IMR-90 (cell line): ENCODE data around the gene SPAG8. TPM values are rescaled to one million over a fixed set of nuclear protein-coding genes. Genes with fewer than 3 reads are reported as not detected.
A peak's percentile ranks its signal among the peaks of the same experiment; 100 is the strongest.

Experiments
- ATAC-seq: fragments of 200-7000 bp; cut with Tn5 transposase; 2 replicates; pipeline ENCODE4 v1.9.1; 2020; ENCODE audit warnings: low read depth, mild to moderate bottlenecking, moderate library complexity
- BruUV-seq: library from RNA; stranded (reverse); fragments of 400-500 nt; replicated peaks from 2 replicates; lab custom pipeline; 2021; lab: Mats Ljungman, UMichigan
- CTCF ChIA-PET: fragments of 300-600 bp; formaldehyde crosslinking; extraction: SDS; loops from one replicate; lab custom pipeline; 2021; ENCODE audit warnings: antibody characterized with exemption; lab: Yijun Ruan, JAX
- POLR2A ChIA-PET: fragments of 300-600 bp; sonication (Branson Sonifier 250); formaldehyde crosslinking; loops from one replicate; lab custom pipeline; 2022; ENCODE audit warnings: antibody characterized with exemption; ENCODE audit not compliant: unreplicated experiment; lab: Charles Lee
- DNase-seq: peaks from one replicate; pipeline ENCODE4 v3.0.0; 2013
- H2AFZ ChIP-seq: replicated peaks from 2 replicates; pipeline ENCODE3; 2013; ENCODE audit warnings: low read length, mild to moderate bottlenecking; ENCODE audit not compliant: poor library complexity
- H2AK5ac ChIP-seq: 2 replicates; pipeline ENCODE4 v1.6.1; 2013; ENCODE audit warnings: low read depth, low read length, inconsistent platforms
- H2AK9ac ChIP-seq: replicated peaks from 2 replicates; pipeline ENCODE3; 2013; ENCODE audit warnings: mild to moderate bottlenecking, low read depth, low read length, moderate library complexity; ENCODE audit not compliant: poor library complexity
- H2BK120ac ChIP-seq: 2 replicates; pipeline ENCODE4 v1.6.1; 2013; ENCODE audit warnings: low read depth, low read length, inconsistent platforms
- H2BK15ac ChIP-seq: 3 replicates; pipeline ENCODE4 v1.6.1; 2013; ENCODE audit warnings: low read depth, low read length, inconsistent platforms
- H2BK20ac ChIP-seq: 2 replicates; pipeline ENCODE4 v1.6.1; 2013; ENCODE audit warnings: low read depth, mild to moderate bottlenecking, inconsistent platforms, low read length, moderate library complexity
- H2BK5ac ChIP-seq: 2 replicates; pipeline ENCODE4 v1.6.1; 2013; ENCODE audit warnings: mild to moderate bottlenecking, low read depth, low read length, inconsistent platforms; ENCODE audit not compliant: poor library complexity, severe bottlenecking
- H3K14ac ChIP-seq: replicated peaks from 2 replicates; pipeline ENCODE4 v1.6.1; 2013; ENCODE audit warnings: low read depth, low read length, inconsistent platforms
- H3K18ac ChIP-seq: 2 replicates; pipeline ENCODE4 v1.6.1; 2013; ENCODE audit warnings: low read depth, low read length, control low read depth
- H3K23ac ChIP-seq: 2 replicates; pipeline ENCODE4 v1.6.1; 2013; ENCODE audit warnings: low read depth, low read length, inconsistent platforms
- H3K27ac ChIP-seq: 2 replicates; pipeline ENCODE4 v1.5.1; 2013; ENCODE audit warnings: mild to moderate bottlenecking, control low read depth, low read length; ENCODE audit not compliant: insufficient read depth
- H3K27me3 ChIP-seq: 2 replicates; pipeline ENCODE4 v1.6.1; 2013; ENCODE audit warnings: low read length; ENCODE audit not compliant: control insufficient read depth, insufficient read depth
- H3K36me3 ChIP-seq: 2 replicates; pipeline ENCODE4 v1.6.1; 2013; ENCODE audit warnings: low read length, mixed read lengths; ENCODE audit not compliant: control insufficient read depth, insufficient read depth
- H3K4ac ChIP-seq: 2 replicates; pipeline ENCODE4 v1.6.1; 2013; ENCODE audit warnings: low read depth, low read length, inconsistent platforms
- H3K4me1 ChIP-seq: 2 replicates; pipeline ENCODE4 v1.6.1; 2013; ENCODE audit warnings: low read length, mixed read lengths; ENCODE audit not compliant: control insufficient read depth, insufficient read depth
- H3K4me2 ChIP-seq: 2 replicates; pipeline ENCODE4 v1.6.1; 2013; ENCODE audit warnings: low read depth, mild to moderate bottlenecking, control low read depth, low read length, moderate library complexity
- H3K4me3 ChIP-seq: 2 replicates; pipeline ENCODE4 v1.5.1; 2013; ENCODE audit warnings: low read depth, mild to moderate bottlenecking, control low read depth, low read length, moderate library complexity; ENCODE audit not compliant: insufficient read depth
- H3K56ac ChIP-seq: 2 replicates; pipeline ENCODE4 v1.6.1; 2013; ENCODE audit warnings: low read length, inconsistent platforms; ENCODE audit not compliant: insufficient read depth; ENCODE audit errors: extremely low read depth
- H3K79me1 ChIP-seq, 2 experiments: 2 replicates each; pipeline ENCODE4 v1.6.1; 2013; ENCODE audit warnings: low read length in 2 of 2, inconsistent platforms in 1 of 2, low read depth in 1 of 2
- H3K9ac ChIP-seq: 2 replicates; pipeline ENCODE4 v1.6.1; 2013; ENCODE audit warnings: low read depth, low read length, control low read depth
- H3K9me1 ChIP-seq: 2 replicates; pipeline ENCODE4 v1.6.1; 2013; ENCODE audit warnings: low read length, inconsistent platforms; ENCODE audit not compliant: insufficient read depth
- H3K9me3 ChIP-seq: 2 replicates; pipeline ENCODE4 v1.6.1; 2013; ENCODE audit warnings: low read length; ENCODE audit not compliant: control insufficient read depth, insufficient read depth
- H4K20me1 ChIP-seq: 2 replicates; pipeline ENCODE4 v1.6.1; 2013; ENCODE audit warnings: low read length, inconsistent platforms; ENCODE audit not compliant: insufficient read depth
- H4K5ac ChIP-seq: 2 replicates; pipeline ENCODE4 v1.6.1; 2013; ENCODE audit warnings: mild to moderate bottlenecking, low read depth, low read length, control low read depth
- H4K8ac ChIP-seq, 2 experiments: 2 replicates each; pipeline ENCODE4 v1.6.1; 2013; ENCODE audit warnings: low read depth in 2 of 2, low read length in 2 of 2, control low read depth in 1 of 2, inconsistent platforms in 1 of 2
- H4K91ac ChIP-seq: 2 replicates; pipeline ENCODE4 v1.6.1; 2013; ENCODE audit warnings: low read depth, low read length, inconsistent platforms; ENCODE audit not compliant: insufficient read depth
- BHLHE40 ChIP-seq: fragments of 150-350 bp; IDR thresholded peaks from 2 replicates; pipeline ENCODE4 v1.6.1; 2016; ENCODE audit warnings: mild to moderate bottlenecking, low read depth, low read length
- CEBPB ChIP-seq: IDR thresholded peaks from 2 replicates; pipeline ENCODE4 v1.6.1; 2012; ENCODE audit warnings: low read depth, low read length, improper control_type of control experiment
- CHD1 ChIP-seq: IDR thresholded peaks from 2 replicates; pipeline ENCODE4 v1.6.1; 2012; ENCODE audit warnings: low read depth, low read length, improper control_type of control experiment
- FOS ChIP-seq: fragments of 150-350 bp; IDR thresholded peaks from 2 replicates; pipeline ENCODE4 v1.6.1; 2016; ENCODE audit warnings: low read depth, low read length
- MAFK ChIP-seq: IDR thresholded peaks from 2 replicates; pipeline ENCODE4 v1.6.1; 2012; ENCODE audit warnings: low read depth, low read length, improper control_type of control experiment
- MAZ ChIP-seq: IDR thresholded peaks from 2 replicates; pipeline ENCODE4 v1.6.1; 2012; ENCODE audit warnings: low read depth, mild to moderate bottlenecking, low read length, improper control_type of control experiment, moderate library complexity, borderline replicate concordance
- MXI1 ChIP-seq: IDR thresholded peaks from 2 replicates; pipeline ENCODE4 v1.6.1; 2012; ENCODE audit warnings: low read depth, mild to moderate bottlenecking, low read length, moderate library complexity, borderline replicate concordance
- NFE2L2 ChIP-seq: fragments of 150-350 bp; IDR thresholded peaks from 2 replicates; pipeline ENCODE4 v1.6.1; 2016; ENCODE audit warnings: low read depth, mild to moderate bottlenecking, low read length
- POLR2A ChIP-seq: IDR thresholded peaks from 2 replicates; pipeline ENCODE4 v1.6.1; 2012; ENCODE audit warnings: mild to moderate bottlenecking, low read depth, low read length
- RAD21 ChIP-seq: IDR thresholded peaks from 2 replicates; pipeline ENCODE4 v1.6.1; 2012; ENCODE audit warnings: low read length, improper control_type of control experiment
- RCOR1 ChIP-seq: IDR thresholded peaks from 2 replicates; pipeline ENCODE4 v1.6.1; 2012; ENCODE audit warnings: mild to moderate bottlenecking, low read length, improper control_type of control experiment; ENCODE audit not compliant: insufficient replicate concordance
- RFX5 ChIP-seq: IDR thresholded peaks from 2 replicates; pipeline ENCODE4 v1.8.0; 2012; ENCODE audit warnings: low read depth, mild to moderate bottlenecking, low read length, moderate library complexity
- SMC3 ChIP-seq: fragments of 150-350 bp; IDR thresholded peaks from 2 replicates; pipeline ENCODE4 v1.6.1; 2016; ENCODE audit warnings: low read depth, mild to moderate bottlenecking, antibody characterized with exemption, low read length, moderate library complexity
- dilution Hi-C: fragments of 300-500 bp; cut with HindIII; formaldehyde crosslinking; loops from one replicate; pipeline ENCODE4 v1.14.3; 2018; ENCODE audit warnings: low sequenced_read_pairs; ENCODE audit not compliant: unreplicated experiment
- in situ Hi-C: fragments of 300-500 bp; cut with MboI; formaldehyde crosslinking; loops from 3 replicates; pipeline ENCODE4 v1.14.3; 2019; ENCODE audit warnings: low sequenced_read_pairs, inconsistent platforms, mixed read lengths
- intact Hi-C: fragments of 100-400 bp; cut with micrococcal nuclease; formaldehyde crosslinking; loops from 2 replicates; pipeline ENCODE4 v1.10.0; 2022
- polyA plus RNA-seq, 3 experiments: library from polyadenylated mRNA; depleted of rRNA; stranded (reverse); fragments of >200 nt; gene quantifications; 2 replicates each; pipeline ENCODE4 v1.2.3, GENCODE V29; 2012; ENCODE audit warnings: low replicate concordance in 1 of 3
- total RNA-seq: library from RNA; depleted of rRNA; stranded (reverse); fragments of >200 nt; gene quantifications from 2 replicates; pipeline ENCODE4 v1.2.3, GENCODE V29; 2012
- TF ChIP-seq, protein P1 (sequence below): fragments of 150-350 bp; IDR thresholded peaks from 2 replicates; pipeline ENCODE4 v1.6.1; 2016; ENCODE audit warnings: low read depth, mild to moderate bottlenecking, low read length, moderate library complexity, borderline replicate concordance
- TF ChIP-seq, protein P2 (sequence below): fragments of 150-350 bp; IDR thresholded peaks from 2 replicates; pipeline ENCODE4 v1.6.1; 2017; ENCODE audit warnings: mild to moderate bottlenecking, antibody characterized with exemption, low read length, low read depth
- TF ChIP-seq, protein P3 (sequence below): conservative IDR thresholded peaks from 2 replicates; pipeline ENCODE4 v1.5.1; 2012; ENCODE audit warnings: mild to moderate bottlenecking, low read depth, low read length, improper control_type of control experiment

Gene SPAG8
- total and polyA plus RNA-seq, 2 of the 4 experiments (the other 2 are of a cell fraction): 0.72 to 0.84 TPM

DNA sequence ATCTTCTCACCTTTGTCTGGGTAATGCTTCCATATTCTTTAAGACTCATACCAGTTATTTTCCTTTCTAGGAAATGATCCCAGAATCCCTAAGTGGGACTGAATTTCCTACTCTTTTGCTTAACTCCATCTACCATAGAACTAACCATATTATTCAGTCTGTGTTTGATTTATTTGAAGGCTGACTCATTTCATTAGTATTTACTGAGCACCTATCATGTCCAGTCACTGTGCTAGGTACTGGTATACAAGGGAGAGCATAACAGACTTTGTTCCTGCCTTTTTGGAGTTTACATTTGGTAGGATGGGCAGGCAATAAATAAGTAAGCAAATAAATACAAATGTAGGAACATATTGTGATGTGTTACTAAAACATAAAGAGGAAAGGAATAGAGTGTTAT, 16.4 kb downstream of the SPAG8 start:
- Histone ChIP-seq H3K18ac (no peak overlapping the region), H3K4me1 (peaks cover 25% of the 10 kb centered on the region), H3K4me2 (no peak overlapping the region), H2BK15ac (no peak overlapping the region; the same call in 2 of the 3 replicates), H3K23ac (peak overlapping the region; percentile 29; the same call in 1 of the 2 replicates), H3K9ac (no peak overlapping the region), H2AFZ (no peak overlapping the region), H3K9me1 (peaks cover 54% of the 10 kb centered on the region), H4K5ac (no peak overlapping the region), H3K4ac (no peak overlapping the region), H4K8ac (no peak overlapping the region), H4K20me1 (no peaks in the 10 kb centered on the region), H3K79me1 (peaks cover 27 to 67% of the 10 kb centered on the region in 2 experiments), H2BK120ac (no peak overlapping the region; the same call in 1 of the 2 replicates), H3K36me3 (peaks cover 9% of the 10 kb centered on the region), H3K9me3 (no peaks in the 10 kb centered on the region), H3K14ac (peak overlapping the region; percentile 55; the same call in 1 of the 2 replicates), H2BK20ac (0 out of 2 replicates have a peak overlapping the region, but pooled peaks have one; percentile 24), H3K27ac (no peak overlapping the region), H3K4me3 (no peak overlapping the region), H2BK5ac (no peak overlapping the region), H2AK9ac (no peak overlapping the region), H2AK5ac (no peak overlapping the region), H3K27me3 (no peaks in the 10 kb centered on the region), H4K91ac (no peak overlapping the region), H3K56ac (no peak overlapping the region)
- ATAC-seq (no peak), DNase-seq (peak; percentile 22)
- CTCF ChIA-PET: interaction anchor here (0.5 to 1.0 kb wide), 2 partner anchors 31 to 372 kb away, joined by 3 read pairs; no protein-coding TSS in a partner anchor
- in situ Hi-C loops (no loop called here), dilution Hi-C loops (no loop called here), intact Hi-C loops (no loop called here)
- TF ChIP-seq RAD21: no peak
- TF ChIP-seq FOS: no peak
- no peak for TF ChIP-seq BHLHE40
- TF ChIP-seq MXI1: no peak
- TF ChIP-seq, protein P1, sequence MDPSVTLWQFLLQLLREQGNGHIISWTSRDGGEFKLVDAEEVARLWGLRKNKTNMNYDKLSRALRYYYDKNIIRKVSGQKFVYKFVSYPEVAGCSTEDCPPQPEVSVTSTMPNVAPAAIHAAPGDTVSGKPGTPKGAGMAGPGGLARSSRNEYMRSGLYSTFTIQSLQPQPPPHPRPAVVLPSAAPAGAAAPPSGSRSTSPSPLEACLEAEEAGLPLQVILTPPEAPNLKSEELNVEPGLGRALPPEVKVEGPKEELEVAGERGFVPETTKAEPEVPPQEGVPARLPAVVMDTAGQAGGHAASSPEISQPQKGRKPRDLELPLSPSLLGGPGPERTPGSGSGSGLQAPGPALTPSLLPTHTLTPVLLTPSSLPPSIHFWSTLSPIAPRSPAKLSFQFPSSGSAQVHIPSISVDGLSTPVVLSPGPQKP: no peak
- TF ChIP-seq MAFK: no peak
- no peak for TF ChIP-seq POLR2A
- TF ChIP-seq SMC3: no peak
- TF ChIP-seq, protein P2, sequence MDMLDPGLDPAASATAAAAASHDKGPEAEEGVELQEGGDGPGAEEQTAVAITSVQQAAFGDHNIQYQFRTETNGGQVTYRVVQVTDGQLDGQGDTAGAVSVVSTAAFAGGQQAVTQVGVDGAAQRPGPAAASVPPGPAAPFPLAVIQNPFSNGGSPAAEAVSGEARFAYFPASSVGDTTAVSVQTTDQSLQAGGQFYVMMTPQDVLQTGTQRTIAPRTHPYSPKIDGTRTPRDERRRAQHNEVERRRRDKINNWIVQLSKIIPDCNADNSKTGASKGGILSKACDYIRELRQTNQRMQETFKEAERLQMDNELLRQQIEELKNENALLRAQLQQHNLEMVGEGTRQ: no peak
- TF ChIP-seq, protein P3, sequence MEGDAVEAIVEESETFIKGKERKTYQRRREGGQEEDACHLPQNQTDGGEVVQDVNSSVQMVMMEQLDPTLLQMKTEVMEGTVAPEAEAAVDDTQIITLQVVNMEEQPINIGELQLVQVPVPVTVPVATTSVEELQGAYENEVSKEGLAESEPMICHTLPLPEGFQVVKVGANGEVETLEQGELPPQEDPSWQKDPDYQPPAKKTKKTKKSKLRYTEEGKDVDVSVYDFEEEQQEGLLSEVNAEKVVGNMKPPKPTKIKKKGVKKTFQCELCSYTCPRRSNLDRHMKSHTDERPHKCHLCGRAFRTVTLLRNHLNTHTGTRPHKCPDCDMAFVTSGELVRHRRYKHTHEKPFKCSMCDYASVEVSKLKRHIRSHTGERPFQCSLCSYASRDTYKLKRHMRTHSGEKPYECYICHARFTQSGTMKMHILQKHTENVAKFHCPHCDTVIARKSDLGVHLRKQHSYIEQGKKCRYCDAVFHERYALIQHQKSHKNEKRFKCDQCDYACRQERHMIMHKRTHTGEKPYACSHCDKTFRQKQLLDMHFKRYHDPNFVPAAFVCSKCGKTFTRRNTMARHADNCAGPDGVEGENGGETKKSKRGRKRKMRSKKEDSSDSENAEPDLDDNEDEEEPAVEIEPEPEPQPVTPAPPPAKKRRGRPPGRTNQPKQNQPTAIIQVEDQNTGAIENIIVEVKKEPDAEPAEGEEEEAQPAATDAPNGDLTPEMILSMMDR: no peak
- no peak for TF ChIP-seq RCOR1
- no peak for TF ChIP-seq CEBPB
- no peak for TF ChIP-seq CHD1
- no peak for TF ChIP-seq MAZ
- TF ChIP-seq NFE2L2: no peak
- no peak for TF ChIP-seq RFX5
- POLR2A ChIA-PET: interaction anchor here (1.3 kb wide), 1 partner anchor 16 kb away, joined by 4 read pairs; the partner anchor contains the start of gene SPAG8
- BruUV-seq: no TSS peak
